Activated CD4-positive, alpha-beta T cell treated with anti-CD3 and anti-CD28 coated beads, Interleukin-2, Interleukin-4, amounts not matched to agents 100 ng/mL and 50 ng/mL, durations not matched to agents 16 hours and 8 hours (primary cell): Measurements from ENCODE around the gene RNF217.
A peak's percentile ranks its signal among the peaks of the same experiment; 100 is the strongest.
"Not testable (repeated sequence)": the region's sequence is repeated elsewhere in the genome, so short reads cannot be mapped to it uniquely, and the experiment has no call there.

Experiments
- DNase-seq: peaks from one replicate; pipeline ENCODE4 v3.0.0-alpha.2; 2020; ENCODE audit warnings: low spot score

RNF217 gene

DNA sequence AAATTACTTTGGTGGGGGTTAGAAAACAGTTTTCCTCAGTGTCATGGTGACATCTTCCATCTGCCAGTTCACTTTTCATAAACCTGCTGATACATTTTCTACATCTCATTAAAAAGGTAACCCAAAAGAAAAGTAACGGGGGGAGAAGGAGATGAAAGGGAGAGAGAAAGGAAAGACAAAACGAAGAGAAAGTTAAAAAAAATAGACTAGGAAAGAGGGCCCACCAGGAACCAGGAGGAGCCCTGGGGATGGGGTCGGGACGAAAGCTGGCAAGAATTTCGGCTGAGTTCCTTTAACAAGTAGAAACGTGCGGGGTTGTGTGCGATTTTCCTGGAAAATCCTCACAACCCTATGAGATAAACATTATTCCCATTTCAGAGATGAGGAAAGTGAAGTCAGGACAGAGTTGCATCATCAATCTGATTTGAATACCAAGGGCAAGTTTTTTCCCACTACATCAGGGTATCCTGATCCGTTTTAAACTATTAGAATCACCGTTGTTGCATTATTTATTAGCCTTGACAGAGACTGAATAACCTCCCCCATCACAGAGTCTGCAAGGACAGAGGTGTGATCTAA lies 137.9 kb downstream of the RNF217 start:
- no peak for DNase-seq

DNA sequence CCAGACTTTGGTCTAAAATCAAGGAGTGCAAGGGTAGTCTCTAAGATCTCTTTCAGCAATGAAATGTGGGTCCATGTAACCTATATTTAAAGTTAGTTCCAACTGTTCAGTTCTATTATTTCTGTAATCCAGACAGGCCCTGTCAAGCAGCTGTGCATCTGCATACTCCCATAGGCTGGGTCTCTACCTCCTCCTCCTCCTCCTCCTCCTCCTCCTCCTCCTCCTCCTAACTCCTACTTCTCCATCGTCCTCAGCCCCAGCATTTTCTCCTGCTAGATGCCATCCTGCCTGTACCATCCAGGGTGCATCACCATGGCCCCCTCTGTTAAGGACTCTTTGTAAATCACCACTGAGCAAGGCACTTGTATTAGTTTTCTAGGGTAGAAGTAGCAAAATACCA lies 138.9 kb downstream of the RNF217 start:
- DNase-seq, result no peak

DNA sequence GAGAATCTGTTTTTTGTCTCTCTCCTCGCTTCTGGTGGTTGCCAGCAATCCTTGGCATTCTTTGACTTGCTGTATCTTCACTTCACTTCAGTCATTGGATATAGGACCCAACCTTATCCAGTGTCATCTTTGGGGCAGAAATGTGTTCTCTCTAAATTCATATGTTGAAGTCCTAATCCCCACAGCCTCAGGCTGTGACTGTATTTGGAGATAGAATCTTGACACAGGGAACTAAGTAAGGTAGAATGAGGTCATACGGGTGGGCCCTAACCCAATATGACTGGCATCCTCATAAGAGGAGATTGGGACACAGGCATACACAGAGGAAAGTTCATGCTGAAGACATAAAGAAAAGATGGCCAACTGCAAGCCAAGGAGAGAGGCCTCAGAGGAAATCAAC lies 139.4 kb downstream of the RNF217 start:
- no peak for DNase-seq

DNA sequence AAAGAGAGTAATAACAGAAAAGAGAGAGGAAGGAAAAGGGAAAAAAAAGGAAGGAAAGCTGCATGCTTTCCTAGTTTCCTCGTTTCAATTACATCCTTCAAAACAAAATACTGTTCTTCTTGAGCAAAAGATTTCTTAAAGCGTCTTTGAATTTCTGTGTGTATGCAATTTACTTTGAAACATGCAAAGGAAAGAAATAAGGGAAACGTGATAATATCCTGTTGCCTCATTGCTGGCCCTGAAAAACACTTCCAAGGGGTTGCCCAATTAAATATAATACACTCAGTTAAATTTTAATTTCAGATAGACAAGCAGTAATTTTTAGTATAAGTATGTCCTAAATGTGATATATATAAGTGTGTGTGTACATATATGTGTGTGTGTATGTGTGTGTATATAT lies 140.2 kb downstream of the RNF217 start:
- no peak for DNase-seq

DNA sequence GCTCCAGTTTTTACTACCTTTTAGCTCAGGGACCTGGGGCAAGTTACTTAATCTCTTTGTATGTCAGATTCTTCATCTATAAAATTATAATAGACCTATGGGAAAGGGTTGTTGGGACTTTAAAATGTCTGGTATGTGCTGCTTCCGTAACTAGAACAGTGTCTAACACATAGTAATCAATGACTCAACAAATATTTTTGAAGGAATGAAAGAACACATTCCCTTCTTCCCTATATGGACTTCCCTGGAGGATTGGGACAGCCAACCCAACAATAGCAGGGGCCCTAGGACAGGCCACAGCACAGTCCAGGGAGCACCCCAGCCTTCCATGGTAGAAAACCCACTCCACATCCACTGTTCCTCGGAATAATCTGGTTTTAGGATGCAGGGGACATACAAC lies 140.7 kb downstream of the RNF217 start:
- DNase-seq, result no peak

DNA sequence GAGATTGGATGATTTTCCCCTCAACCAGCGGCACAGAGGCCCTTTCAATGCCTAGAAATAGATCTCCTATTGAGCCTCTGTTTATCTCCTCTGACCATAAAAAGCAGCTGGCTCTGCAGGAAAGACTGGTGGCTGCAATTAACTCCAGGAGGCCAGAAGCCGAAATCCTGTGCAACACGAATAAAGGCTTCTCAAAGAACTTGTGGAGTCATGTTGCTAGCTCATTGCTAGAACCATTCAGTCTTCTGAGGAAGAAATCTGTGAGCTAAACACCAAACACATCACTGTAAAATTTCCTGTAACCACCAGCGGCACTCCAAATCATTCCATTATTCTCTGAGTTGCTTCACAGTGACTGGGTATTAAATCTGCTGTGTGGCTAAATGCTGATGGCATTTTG lies 142.2 kb downstream of the RNF217 start:
- DNase-seq, result no peak

DNA sequence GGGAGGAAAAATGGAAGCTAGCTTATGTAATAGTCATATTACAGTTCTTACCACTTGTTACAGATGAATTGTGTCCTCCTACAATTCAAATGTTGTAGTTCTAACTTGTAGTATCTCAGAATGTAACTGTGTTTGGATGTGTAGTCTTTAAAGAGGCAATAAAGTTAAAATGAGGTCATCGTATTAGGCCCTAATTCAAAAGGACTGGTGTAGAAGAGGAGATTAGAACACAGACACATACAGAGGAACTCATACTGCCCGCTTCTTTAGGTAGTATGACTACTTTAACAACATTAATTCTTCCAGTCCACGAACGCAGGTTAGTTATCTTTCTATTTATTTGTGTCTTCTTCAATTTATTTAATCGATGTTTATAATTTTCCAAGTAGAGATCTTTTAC lies 144.8 kb downstream of the RNF217 start:
- no peak for DNase-seq

DNA sequence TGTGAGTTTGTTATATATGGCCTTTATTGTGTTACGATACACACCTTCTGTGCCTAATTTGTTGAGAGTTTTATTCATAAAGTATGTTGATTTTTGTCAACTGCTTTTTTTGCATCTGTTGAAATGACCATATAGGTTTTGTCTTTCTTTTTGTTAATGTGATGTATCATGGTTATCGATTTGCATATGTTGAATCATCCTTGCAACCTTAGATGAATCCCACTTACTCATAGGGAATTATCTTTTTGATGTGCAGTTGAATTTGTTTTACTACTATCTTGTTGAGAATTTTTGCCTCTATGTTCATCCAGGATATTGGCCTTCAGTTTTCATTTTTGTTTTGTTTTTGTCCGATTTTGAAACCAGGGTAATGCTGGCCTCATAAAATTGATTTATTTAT lies 145.7 kb downstream of the RNF217 start:
- DNase-seq, result no peak

DNA sequence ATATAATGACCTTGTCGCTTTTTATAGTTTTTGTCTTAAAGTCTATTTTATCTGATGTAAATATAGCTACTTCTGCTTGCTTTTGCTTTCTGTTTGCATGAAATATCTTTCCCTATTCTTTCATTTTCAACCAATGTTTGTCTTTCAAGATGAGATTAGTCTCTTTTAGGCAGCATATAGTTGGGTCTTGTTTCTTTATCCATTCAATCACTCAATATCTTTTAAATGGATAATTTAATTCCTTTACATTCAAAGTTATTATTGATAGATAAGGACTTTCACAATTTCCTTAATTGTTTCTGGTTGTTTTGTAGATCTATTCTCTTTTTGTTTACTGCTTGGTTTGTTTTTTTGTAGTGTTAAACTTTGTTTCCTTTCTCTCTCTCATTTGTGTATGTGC lies 147.8 kb downstream of the RNF217 start:
- no peak for DNase-seq

DNA sequence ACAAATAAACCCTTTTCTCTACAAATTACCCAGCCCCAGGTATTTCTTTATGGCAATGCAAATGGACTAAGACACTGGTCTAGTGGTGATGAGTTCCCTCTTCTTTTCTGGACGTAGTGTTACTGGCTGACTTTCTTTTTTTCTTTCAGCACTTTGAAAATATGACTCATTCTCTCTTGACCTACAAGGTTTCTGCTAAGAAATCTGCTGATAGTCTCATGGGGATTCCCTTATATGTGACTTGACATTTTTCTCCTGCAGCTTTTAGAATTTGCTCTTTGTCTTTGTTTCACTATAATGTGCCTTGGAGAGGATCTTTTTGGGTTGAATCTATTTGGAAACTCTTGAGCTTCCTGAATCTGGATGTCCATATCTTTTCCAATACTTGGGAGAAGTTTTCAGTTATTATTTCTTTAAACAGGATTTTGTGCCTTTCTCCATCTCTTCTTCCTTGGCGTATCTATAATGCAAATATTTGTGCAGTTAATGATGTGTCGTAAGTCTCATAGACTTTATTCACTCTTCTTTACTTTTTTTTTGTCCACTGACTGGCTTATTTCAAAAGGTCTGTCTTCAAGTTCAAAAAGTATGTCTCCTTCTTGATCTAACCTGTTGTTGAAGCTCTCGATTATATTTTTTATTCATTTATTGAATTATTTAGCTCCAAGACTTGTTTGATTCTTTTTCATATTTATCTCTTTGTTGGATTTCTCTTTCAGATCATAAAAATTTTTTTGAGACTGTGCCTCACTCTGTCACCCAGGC lies 149.2 kb downstream of the RNF217 start:
- no peak for DNase-seq

DNA sequence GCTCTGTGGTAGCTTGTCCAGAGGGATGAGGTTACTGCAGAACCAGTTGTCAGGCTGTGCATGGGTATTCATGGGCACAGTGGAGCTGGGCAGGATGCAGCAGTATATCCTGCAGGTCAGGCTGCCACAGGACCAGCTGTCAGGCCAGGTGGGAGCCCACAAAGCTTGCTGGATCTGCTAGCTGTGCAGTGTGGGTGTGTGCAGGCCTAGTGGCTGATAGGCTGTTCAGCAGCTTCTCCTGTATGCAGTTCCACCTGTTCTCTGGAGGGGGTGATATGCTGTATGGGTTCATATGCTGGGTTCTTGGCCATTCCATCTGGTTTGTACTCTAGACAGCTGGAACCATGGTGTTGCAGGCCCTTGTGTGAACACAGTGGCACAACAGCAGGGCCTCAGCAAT lies 150.7 kb downstream of the RNF217 start:
- DNase-seq, result no peak

DNA sequence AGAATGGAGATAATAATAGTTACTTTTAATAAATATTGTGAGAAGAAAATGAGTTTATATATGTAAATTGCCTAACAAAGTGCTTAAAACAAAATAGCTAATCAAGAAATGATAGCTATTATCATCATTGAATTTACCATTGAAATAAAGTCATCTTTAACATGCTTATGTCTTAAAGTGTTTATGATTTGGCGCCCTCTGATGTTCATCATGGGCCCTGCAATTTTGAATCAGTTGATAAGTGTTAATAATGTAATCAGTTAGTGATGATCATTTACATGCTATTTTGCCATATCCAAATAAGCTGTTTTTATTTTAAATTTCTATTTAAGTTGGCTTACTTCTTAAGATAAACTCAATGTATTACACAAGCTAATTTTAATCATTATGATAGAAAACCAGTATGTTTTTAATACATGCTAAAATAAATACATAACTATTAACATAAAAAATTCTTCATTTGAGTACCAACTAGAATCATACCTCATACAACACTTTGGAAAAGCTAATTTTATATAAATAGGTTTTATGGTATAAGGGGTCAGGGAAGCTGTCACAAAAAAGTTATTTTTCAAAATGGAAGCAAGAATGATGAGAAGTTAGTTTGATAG lies 152.1 kb downstream of the RNF217 start:
- DNase-seq, result peak; percentile 36

DNA sequence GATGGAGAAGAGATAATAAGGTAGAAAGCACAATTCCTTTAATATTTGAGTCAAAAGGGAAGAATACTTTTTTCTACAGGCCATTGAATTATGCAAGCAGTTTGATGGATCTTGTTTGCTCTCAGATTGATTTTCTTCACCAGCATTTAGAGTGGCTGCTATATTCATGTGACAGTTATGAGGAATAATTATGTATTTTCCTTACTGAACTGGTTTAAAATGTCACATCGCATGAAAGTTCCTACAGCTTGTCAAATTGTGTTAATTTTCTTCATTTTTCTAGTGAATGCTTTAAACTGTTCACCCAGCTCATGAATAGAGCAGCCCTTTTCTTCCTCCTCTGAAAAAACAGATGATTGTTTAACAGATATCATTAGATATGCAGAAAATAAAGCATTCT lies 153.9 kb downstream of the RNF217 start:
- no peak for DNase-seq

DNA sequence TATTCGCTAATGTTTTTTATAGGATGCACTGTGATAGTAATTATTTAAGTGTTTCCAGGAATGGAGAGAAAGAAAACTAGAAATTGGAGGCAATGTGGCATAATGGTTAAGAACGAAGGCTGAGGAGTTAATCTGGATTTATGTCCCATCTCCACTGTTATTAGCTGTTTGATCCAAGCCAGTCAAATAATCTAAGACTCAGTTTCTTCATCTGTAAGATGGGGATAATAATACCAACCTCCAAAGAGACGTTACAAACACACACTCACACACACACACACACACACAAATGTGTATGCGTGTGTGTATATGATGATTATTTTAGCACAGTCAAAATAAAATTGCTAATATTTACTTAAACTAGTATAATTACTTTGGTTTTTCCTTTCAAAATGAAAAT lies 154.5 kb downstream of the RNF217 start:
- no peak for DNase-seq

DNA sequence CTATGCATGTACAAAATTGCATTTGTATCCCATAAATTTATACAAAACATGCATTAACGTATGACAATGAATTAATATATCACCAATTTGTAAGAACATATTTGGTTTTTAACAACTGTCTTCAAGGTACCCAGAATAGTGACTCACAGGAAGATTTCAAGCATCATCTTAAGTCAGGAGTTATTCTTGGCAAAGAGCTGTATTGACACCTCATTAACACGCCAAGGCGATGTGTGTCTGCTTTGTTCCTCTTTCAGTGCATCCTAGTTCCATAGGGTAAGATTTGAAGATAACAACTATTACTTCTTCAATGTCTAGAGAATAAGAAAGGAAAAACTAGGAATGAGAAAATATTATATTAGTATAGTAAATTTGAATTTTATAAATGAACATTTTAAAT lies 155.6 kb downstream of the RNF217 start:
- DNase-seq, result no peak

DNA sequence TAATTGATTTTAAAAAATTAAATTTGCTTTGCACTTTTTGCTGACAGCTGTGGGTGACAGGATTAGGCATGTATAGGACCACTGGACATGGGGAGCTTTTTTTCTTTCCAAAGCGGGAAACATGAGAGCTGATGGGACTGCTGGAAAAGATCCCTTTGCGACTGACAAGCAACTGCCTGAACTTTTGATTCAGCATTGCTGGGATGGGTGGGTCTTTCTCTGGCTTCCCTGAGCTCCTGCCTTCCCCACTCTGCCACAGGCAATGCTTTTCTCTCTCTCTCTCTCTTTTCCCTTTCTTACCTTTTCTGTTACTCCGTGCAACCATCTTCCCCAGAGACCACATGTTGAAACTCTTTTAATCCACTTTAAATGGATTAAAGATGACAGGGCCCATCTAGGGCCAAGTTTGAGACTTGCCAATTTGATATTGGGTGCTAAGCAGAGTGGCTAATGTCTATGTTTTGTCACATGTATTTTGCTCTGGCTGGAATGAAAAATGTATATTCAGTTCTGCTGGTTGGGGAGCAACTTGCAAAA lies 157.9 kb downstream of the RNF217 start:
- DNase-seq, result no peak

DNA sequence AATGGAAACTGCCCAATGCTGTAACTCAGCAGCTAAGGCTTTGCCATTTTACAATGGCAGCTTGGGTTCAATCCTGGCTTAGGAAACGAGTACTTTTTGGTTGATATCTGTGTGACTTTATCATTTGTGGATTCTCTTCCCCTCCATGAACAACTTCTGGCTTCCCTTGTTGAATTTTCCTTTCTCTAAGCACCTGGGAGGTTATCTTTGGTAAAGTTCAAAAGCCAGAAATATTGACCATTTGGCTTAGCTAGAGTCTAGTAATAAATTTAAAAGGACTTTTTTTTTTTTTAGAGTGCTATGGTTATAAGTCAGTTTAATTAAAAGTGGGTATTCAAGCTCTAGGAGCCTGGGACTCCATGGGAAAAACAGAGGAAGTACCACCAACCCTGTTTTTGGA lies 159.7 kb downstream of the RNF217 start:
- no peak for DNase-seq

DNA sequence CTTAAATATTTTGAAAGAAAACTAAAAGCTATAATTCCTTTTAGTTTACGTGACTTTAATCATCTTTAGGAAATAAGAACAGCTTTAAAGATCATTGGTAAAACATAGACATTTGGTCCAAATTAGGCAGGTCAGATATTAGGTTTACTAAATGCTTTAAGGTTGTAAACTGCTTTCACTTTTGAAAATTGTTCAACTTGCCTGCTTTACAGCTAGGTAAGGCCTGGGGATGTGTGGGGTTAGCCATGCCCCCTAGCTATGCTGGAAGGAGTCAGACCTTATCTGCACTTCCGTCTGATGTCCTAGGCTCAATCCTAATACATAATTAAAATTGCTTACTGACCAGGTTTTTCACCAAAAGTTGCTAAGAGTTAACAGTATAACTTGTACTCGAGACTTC lies 160.8 kb downstream of the RNF217 start:
- DNase-seq, result no peak

DNA sequence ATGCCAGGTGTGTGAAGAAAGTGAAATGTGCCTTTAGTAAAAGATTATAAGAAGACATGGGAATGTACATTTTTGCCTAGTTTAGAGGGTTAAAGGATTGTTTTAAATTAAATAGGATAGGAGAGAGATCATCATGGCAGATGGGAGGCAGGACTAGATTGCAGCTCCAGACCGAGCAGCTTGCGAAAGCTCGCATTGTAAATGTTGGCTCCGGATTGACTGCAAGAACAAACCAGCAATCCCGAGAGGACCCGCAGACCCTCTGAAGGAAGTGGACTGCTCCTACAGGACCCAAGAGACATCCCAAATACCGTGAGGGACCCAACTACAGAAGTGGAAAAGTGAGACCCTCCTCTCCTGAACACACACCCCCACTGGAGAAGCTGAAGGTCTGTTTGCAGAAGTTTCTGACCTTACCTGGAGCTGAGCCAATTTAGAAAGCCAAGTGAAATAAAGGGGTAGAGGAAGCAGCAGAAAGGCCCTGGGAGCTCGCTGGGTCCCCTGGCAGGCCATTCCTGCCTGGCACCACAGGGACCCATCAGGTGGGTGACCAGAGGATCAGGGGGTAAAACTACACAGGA lies 161.3 kb downstream of the RNF217 start:
- no peak for DNase-seq

DNA sequence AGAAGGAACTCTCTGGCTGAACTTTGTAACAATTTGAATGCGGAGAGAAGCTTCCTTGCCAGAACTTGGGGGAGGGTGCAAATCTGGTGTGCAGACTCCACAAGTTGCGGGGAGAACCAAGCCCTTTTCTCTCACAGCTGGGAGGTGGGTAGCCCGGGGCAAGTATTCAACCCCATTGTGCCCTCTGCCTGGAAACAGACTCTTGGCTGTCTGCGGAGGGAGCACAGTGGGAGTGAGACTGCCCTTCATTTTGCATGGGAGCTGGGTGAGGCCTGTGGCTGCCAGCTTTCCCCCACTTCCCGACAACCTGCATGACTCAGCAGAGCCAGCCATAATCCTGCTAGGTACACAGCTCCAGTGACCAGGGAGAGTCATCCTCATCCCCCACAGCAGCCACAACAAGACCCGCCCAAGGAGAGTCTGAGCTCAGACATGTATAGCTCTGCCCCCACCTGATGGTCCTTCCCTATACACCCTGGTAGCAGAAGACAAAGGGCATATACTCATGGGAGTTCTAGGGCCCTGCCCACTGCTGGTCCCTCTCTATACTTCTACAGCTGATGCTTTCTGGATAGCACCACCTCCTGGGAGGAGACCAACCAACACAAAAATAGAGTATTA lies 161.9 kb downstream of the RNF217 start:
- no peak for DNase-seq

DNA sequence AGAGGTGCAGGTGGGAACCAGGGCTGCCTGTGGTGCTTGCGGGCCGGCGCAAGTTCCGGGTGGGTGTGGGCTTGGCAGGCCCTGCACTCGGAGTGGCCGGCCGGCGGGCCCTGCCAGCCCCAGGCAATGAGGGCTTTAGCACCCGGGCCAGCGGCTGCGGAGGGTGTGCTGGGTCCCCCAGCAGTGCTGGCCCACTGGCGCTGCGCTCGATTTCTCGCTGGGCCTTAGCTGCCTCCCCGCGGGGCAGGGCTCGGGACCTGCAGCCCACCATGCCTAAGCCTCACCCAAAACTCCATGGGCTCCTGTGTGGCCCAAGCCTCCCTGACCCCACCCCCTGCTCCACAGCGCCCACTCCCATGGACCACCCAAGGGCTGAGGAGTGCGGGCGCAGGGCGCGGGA lies 163.6 kb downstream of the RNF217 start:
- not testable (repeated sequence) for DNase-seq

DNA sequence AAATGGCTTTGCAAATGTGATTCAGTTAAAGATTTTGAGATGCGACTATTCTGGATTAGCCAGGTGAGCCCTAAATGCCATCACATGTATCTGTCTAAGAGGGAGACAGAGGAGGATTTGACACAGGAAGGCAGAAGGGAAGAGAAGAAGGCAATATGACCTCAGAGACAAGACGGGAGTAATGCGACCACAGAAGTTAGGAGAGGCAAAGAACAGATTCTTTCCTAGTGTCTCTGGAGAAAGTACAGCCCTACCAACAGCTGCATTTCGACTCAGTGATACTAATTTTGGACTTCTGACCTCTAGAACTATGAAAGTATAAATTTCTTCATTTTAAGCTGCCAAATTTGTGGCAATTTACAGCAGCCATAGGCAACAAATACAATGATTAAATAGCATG lies 167.1 kb downstream of the RNF217 start:
- DNase-seq, result no peak

DNA sequence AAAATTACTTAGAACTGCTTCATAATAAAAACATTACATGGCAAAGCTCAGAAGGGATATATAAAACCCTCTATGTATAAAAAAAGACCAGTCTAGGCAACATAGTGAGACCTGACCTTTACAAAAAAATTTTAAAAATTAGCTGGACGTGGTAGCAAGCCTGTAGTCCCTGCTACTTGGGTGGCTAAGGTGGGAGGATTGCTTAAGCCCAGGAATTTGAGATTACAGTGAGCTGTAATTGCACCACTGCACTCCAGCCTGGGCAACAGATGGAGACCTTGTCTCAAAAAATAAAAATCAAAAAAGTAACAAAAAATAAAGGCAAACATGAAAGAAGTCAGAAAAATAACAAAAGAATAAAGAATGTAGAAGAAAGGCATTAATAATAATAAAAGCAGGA lies 169.8 kb downstream of the RNF217 start:
- no peak for DNase-seq
